HG02642 (cell line): ENCODE measurements around the gene ZNF407.
"Not testable (repeated sequence)": the region's sequence is repeated elsewhere in the genome, so short reads cannot be mapped to it uniquely, and the experiment has no call there.

Experiments
- ATAC-seq: cut with Tn5 transposase; IDR thresholded peaks from one replicate; pipeline ENCODE4 v1.9.1; 2021; ENCODE audit warnings: mild to moderate bottlenecking; ENCODE audit not compliant: unreplicated experiment, poor library complexity

ZNF407 gene

GRCh38 chr18:74597662-74598349, at the start of gene ZNF407:
Gene ZNF407, plus strand, starts transcription at chr18:74597870. Its CDS starts 33,150 bp downstream, at chr18:74631020.
- peak; percentile 80 for ATAC-seq

- ATAC-seq = no peak
Observed at GRCh38 chr18:74549591-74550104, 48.0 kb upstream of the ZNF407 start.

GRCh38 chr18:74550886-74551285, 46.8 kb upstream of the ZNF407 start:
- ATAC-seq = no peak

- no peak for ATAC-seq
Observed at GRCh38 chr18:74551452-74551851, 46.2 kb upstream of the ZNF407 start.

GRCh38 chr18:74551936-74552555, 45.6 kb upstream of the ZNF407 start:
- ATAC-seq = peak; percentile 99

GRCh38 chr18:74556126-74556525, 41.5 kb upstream of the ZNF407 start:
- ATAC-seq = no peak

GRCh38 chr18:74558096-74558495, 39.6 kb upstream of the ZNF407 start:
- ATAC-seq = no peak

GRCh38 chr18:74562131-74562730, 35.4 kb upstream of the ZNF407 start:
- no peak for ATAC-seq

GRCh38 chr18:74562775-74563174, 34.9 kb upstream of the ZNF407 start:
- no peak for ATAC-seq

- no peak for ATAC-seq
Observed at GRCh38 chr18:74563999-74564398, 33.7 kb upstream of the ZNF407 start.

GRCh38 chr18:74565164-74565563, 32.5 kb upstream of the ZNF407 start:
- ATAC-seq = not testable (repeated sequence)

- ATAC-seq = not testable (repeated sequence)
Observed at GRCh38 chr18:74565993-74566392, 31.7 kb upstream of the ZNF407 start.

- ATAC-seq = no peak
Observed at GRCh38 chr18:74567822-74568221, 29.8 kb upstream of the ZNF407 start.

- ATAC-seq = no peak
Observed at GRCh38 chr18:74569401-74569800, 28.3 kb upstream of the ZNF407 start.

GRCh38 chr18:74570266-74570665, 27.4 kb upstream of the ZNF407 start:
- no peak for ATAC-seq

GRCh38 chr18:74571895-74572680, 25.6 kb upstream of the ZNF407 start:
- no peak for ATAC-seq

- ATAC-seq = no peak
Observed at GRCh38 chr18:74573053-74573452, 24.6 kb upstream of the ZNF407 start.

- no peak for ATAC-seq
Observed at GRCh38 chr18:74574916-74575315, 22.8 kb upstream of the ZNF407 start.

GRCh38 chr18:74577019-74577418, 20.7 kb upstream of the ZNF407 start:
- ATAC-seq = no peak

GRCh38 chr18:74579496-74580065, 18.1 kb upstream of the ZNF407 start:
- no peak for ATAC-seq
